GM21423 (cell line): ENCODE results near the gene SMIM45.
A peak's percentile ranks its signal among the peaks of the same experiment; 100 is the strongest.

ENCODE experiments used
- ATAC-seq: cut with Tn5 transposase; IDR thresholded peaks from one replicate; pipeline ENCODE4 v1.9.1; 2021; ENCODE audit warnings: mild to moderate bottlenecking, moderate library complexity; ENCODE audit not compliant: unreplicated experiment

The SMIM45 gene

GRCh38 chr22:41998361-41999261 is 46.7 kb downstream of the SMIM45 start, which contains the start of gene WBP2NL:
WBP2NL (plus strand) TSS chr22:41998788; CDS start chr22:41998819, 31 bp downstream.
- ATAC-seq: peak; percentile 83

- ATAC-seq: no peak
These were observed 48.5 kb downstream of the SMIM45 start for GRCh38 chr22:42000466-42000865.

GRCh38 chr22:42001121-42001520 is 49.2 kb downstream of the SMIM45 start:
- no peak for ATAC-seq

- ATAC-seq: no peak
These were observed 49.8 kb downstream of the SMIM45 start for GRCh38 chr22:42001706-42002105.

GRCh38 chr22:42007922-42008321 is 56.0 kb downstream of the SMIM45 start:
- ATAC-seq: no peak
